Measurements from ENCODE around the gene CAV2. TPM values are rescaled to one million over a fixed set of nuclear protein-coding genes. Genes with fewer than 3 reads are reported as not detected.

The CAV2 gene
- polyA plus RNA-seq, 1 donor = 44.3 TPM

DNA sequence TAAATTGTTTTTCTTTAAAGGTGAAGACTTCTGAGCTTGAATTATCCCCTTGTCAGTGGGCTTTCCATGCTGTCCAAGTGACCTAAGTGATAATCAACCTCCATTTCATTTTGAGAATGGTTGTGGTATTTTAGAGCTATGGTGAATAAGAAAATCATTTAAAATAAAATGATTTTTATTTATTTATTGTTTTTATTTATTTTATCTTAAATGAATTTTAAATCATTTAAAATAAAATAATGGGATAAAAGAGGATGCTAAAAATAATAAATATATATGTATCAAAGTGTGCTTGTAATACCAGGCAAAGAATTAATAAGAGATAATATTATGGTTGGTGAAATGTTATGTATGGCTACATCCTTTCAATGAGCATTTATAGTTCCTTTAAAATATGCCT is 49.8 kb downstream of the CAV2 start:
- no peak for DNase-seq

DNA sequence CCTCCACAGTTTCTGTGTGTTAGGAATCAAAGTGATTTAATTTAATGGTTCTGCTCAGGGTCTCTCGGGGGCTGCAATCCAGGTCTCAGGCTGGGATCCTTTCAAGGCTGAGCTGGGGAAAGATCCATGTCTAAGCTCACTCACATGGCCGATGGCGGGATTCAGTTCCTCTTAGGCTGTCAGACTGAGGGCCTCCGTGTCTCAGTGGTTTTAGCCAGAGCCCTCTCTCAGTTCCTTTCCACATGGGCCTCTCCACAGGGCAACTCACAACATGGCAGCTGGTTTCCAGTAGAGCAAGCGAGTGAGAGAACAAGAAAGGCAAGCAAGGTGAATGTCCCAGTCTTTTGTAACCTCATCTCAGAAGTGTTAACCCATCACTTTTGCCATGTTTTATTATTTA is 52.2 kb downstream of the CAV2 start:
- no peak for DNase-seq

DNA sequence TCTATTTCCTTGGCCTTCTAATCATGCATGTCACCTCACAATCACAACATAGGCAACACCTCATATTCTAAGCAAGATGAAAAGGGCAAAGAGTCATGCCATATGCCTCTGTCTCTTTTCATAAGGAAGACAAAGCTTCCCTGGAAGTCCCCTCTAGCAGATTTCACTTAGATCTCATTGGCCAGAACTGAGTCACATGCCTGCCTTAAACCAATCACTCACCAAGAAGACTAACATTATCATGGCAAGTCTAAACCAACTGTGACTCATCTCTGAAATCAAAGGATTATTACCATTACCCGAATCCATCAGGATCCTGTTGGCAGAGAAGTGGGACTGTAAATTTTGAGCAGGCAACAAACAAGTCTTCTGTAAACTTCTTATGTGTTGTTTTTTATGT is 53.1 kb downstream of the CAV2 start:
- DNase-seq = no peak

DNA sequence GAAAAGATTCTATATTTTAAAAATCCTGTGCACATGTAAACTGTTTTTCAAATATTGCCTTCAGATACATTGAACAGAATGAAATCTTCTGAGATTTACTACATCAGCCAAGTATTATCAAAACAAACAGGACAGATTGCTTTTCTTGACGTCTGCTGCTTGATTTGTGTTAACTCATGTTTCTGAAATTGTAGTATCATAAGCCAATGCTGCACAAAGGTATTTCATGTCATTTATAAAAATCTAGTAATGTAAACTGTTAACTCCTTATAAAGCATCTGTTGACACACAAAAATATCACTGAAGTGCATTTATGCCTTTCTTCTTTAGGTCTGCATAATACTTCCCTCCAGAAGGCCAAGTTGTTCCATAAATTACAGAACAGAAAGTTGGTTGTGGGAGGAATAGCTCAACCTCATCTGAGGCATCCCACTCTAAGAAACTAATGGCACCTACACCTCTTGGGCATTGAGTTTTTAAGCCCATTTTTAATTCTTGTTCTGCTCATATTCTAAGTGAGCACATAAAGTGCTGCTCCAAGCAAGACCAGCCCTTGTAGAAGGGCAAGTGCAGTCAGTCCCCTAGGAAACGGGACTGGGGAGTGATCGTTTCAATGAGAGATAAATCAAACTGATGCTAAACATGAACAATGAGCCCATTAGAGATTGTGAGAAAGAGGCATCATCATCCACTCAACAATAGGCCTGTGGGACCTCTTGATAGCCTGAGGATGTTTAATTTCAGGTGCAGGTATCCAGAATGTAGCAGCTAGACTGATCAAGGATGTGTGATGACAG is 53.8 kb downstream of the CAV2 start:
- DNase-seq = no peak

DNA sequence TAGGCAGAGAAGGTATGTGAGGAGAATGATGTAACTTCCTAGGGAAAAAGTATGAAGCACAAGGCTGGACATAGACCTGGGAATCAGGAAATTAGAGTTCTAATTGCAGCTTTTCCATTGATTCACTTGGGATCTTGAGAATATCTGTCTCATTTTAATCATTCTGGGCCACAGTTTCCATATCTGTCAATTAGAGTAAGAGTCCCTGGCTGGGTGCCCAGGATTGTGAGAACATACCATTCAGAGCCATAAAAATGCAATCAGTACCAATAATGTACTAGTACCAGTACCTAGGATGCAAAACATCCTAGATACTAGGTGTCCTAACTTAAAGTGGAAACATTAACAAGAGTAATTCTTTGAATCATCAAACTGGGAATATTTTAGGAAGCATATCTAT is 54.9 kb downstream of the CAV2 start:
- DNase-seq = no peak

DNA sequence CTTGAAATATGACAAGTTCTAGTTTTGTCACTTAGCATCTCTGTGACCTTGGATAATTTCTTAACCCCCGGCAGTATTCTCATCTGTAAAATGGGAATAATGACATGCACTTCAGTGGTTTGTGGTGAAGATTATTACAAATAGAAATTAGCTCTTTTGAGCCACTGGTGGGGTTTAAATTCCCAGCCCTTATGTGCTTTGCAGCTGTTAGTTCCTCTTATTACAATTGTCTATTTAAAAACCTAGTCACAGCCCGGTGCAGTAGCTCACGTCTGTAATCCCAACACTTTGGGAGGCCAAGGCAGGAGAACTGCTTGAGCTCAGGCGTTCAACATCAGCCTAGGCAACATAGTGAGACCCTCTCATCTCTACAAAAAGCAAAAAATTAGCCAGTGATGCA is 55.4 kb downstream of the CAV2 start:
- DNase-seq = no peak

DNA sequence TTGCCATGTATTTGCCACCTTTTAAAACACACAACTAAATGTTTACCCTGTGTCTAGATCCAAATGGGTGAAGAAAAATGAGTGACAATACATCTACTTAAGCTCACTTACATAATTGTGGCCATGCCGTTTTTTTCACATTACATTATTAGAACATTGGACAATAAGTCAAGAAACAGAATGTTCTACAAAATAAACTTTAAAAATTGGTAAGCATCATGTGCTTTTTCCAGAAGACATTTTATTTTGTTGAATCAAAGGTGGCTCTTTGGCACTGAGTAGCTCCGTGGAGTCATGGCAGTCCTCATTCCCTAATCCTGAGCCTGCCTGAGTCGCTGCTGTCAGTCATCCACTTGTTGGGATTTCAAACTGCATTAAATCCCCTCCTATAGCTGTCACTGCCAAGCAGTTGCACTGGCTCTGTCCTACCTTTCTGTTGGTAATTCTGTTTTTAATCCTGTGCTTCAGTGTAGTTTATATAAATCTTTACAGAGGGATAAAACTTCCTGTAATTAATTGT is 57.6 kb downstream of the CAV2 start:
- DNase-seq = no peak

DNA sequence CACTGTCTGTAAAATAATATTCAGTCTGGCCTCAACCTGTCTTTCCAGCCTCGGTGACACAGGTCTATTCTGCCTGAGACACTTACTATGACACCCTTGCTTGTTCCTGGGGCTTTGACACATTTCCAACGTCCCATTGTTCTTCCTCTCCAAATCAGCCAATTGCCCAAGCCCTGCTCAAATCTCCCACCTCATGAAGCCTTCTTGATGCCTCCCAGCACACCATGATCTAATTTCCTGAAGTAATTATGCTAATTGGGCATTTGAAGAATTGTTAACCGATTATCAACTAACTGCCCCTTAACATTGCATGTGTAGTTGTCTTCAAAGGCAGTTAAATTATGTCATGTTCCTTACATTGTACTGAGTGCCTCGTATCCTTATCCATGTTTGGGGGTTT is 58.4 kb downstream of the CAV2 start:
- DNase-seq = no peak

Other genes with a start within 250 kb of the CAV2 start
- gene CAV1, start 25.3 kb downstream of the CAV2 start, polyA plus RNA-seq (ENCODE audit: insufficient read length) = 196 TPM
- 15.2 TPM for gene MET, start 172.5 kb downstream of the CAV2 start, polyA plus RNA-seq (ENCODE audit: insufficient read length)